Panc1 (cell line): ENCODE data around the gene EHBP1. TPM values are rescaled to one million over a fixed set of nuclear protein-coding genes. Genes with fewer than 3 reads are reported as not detected.

Source experiments
- ATAC-seq: fragments of 200-7000 bp; cut with Tn5 transposase; 2 replicates; pipeline ENCODE4 v1.9.1; 2020; ENCODE audit warnings: mild to moderate bottlenecking, moderate library complexity
- BruUV-seq: library from RNA; stranded (reverse); fragments of 400-500 nt; replicated peaks from 2 replicates; lab custom pipeline; 2021; lab: Mats Ljungman, UMichigan
- CTCF ChIA-PET: fragments of 300-600 bp; sonication (Branson Sonifier 250); formaldehyde crosslinking; loops from one replicate; lab custom pipeline; 2022; ENCODE audit warnings: antibody characterized with exemption; lab: Charles Lee
- POLR2A ChIA-PET: fragments of 300-600 bp; sonication (Branson Sonifier 250); formaldehyde crosslinking; loops from one replicate; lab custom pipeline; 2022; ENCODE audit warnings: antibody characterized with exemption; lab: Charles Lee
- DNase-seq: peaks from one replicate; pipeline ENCODE4 v3.0.0-alpha.2; 2010; ENCODE audit warnings: low read depth, low spot score
- H3K27ac ChIP-seq: 2 replicates; pipeline ENCODE4 v1.5.1; 2011; ENCODE audit warnings: mild to moderate bottlenecking, low read length, inconsistent platforms
- H3K27me3 ChIP-seq: fragments of 200-500 bp; sonication (Bioruptor generic); 2 replicates; pipeline ENCODE4 v1.6.0; 2014; ENCODE audit warnings: low read length, inconsistent platforms; ENCODE audit not compliant: control insufficient read depth, insufficient read depth
- H3K36me3 ChIP-seq: fragments of 200-500 bp; sonication (Bioruptor generic); 2 replicates; pipeline ENCODE4 v1.5.1; 2014; ENCODE audit warnings: inconsistent platforms, mild to moderate bottlenecking, low read length, moderate library complexity; ENCODE audit not compliant: control insufficient read depth, insufficient read depth
- H3K4me1 ChIP-seq: 2 replicates; pipeline ENCODE4 v1.5.1; 2011; ENCODE audit warnings: inconsistent platforms, mild to moderate bottlenecking, low read length, moderate library complexity; ENCODE audit not compliant: control insufficient read depth, insufficient read depth
- H3K4me3 ChIP-seq, 2 experiments: 2 replicates each; pipeline ENCODE4 v1.5.1; 2011 to 2012; ENCODE audit warnings: low read depth in 2 of 2, low read length in 2 of 2, mild to moderate bottlenecking in 2 of 2, inconsistent platforms in 1 of 2, moderate library complexity in 1 of 2
- H3K9me3 ChIP-seq: fragments of 200-500 bp; sonication (Bioruptor generic); 2 replicates; pipeline ENCODE4 v1.5.1; 2014; ENCODE audit warnings: low read depth, mild to moderate bottlenecking, inconsistent platforms, low read length, moderate library complexity; ENCODE audit not compliant: control insufficient read depth, insufficient read depth
- CTCF ChIP-seq: fragments of 450-650 bp; IDR thresholded peaks from 2 replicates; pipeline ENCODE4 v1.5.1; 2017; ENCODE audit warnings: mild to moderate bottlenecking
- POLR2AphosphoS5 ChIP-seq: IDR thresholded peaks from 2 replicates; pipeline ENCODE4 v1.6.1; 2012; ENCODE audit warnings: mild to moderate bottlenecking, low read depth, low read length, moderate library complexity
- REST ChIP-seq, 2 experiments: IDR thresholded peaks; 2 replicates each; pipeline ENCODE4 v1.6.1; 2011 to 2012; ENCODE audit warnings: low read depth in 2 of 2, control low read depth in 1 of 2, low read length in 1 of 2, mild to moderate bottlenecking in 1 of 2, moderate library complexity in 1 of 2; ENCODE audit not compliant: insufficient read depth in 1 of 2
- SIN3A ChIP-seq: IDR thresholded peaks from 2 replicates; pipeline ENCODE4 v1.6.1; 2012; ENCODE audit warnings: low read depth, mild to moderate bottlenecking, low read length, moderate library complexity, borderline replicate concordance; ENCODE audit not compliant: insufficient read depth
- TCF7L2 ChIP-seq: IDR thresholded peaks from 2 replicates; pipeline ENCODE4 v1.6.1; 2011; ENCODE audit warnings: mild to moderate bottlenecking, low read depth, low read length, inconsistent platforms
- in situ Hi-C: cut with HindIII; loops from 2 replicates; pipeline ENCODE4 v1.10.0; 2016; ENCODE audit warnings: low sequenced_read_pairs, low pct_unique_long_range_greater_than_20kb
- intact Hi-C: fragments of 100-400 bp; cut with micrococcal nuclease; formaldehyde crosslinking; loops from one replicate; pipeline ENCODE4 v1.10.0; 2022; ENCODE audit not compliant: unreplicated experiment
- total RNA-seq: library from RNA; stranded (reverse); gene quantifications from one replicate; pipeline ENCODE4 v1.2.1, GENCODE V29; 2021; ENCODE audit not compliant: unreplicated experiment

EHBP1 gene
- total RNA-seq, 1 experiment from 2014 or later, result 46.1 TPM

GRCh38 chr2:62688771-62689170, 16.7 kb upstream of the EHBP1 start:
- Histone ChIP-seq H3K9me3 (no peaks in the 10 kb centered on the region), H3K4me1 (no peaks in the 10 kb centered on the region), H3K4me3 (no peak overlapping the region), H3K27me3 (peaks cover 9% of the 10 kb centered on the region), H3K27ac (no peak overlapping the region), H3K36me3 (no peaks in the 10 kb centered on the region)
- intact Hi-C loops (no loop called here), in situ Hi-C loops (no loop called here)
- ChIA-PET POLR2A (no interaction called here), CTCF (no interaction called here)
- TF ChIP-seq POLR2AphosphoS5 (no peak), REST (IDR thresholded peaks at IDR 0.05; ENCODE audit: insufficient read depth in 1 of 2, low read depth in 2 of 2, low read length in 1 of 2) (no peak), SIN3A (no peak), CTCF (no peak), TCF7L2 (no peak)
- BruUV-seq, result no TSS peak
- ATAC-seq, result no peak
- no peak for DNase-seq

- ChIA-PET CTCF (no interaction called here), POLR2A (no interaction called here)
- H3K4me1 ChIP-seq, result no peaks in the 10 kb centered on the region
- ATAC-seq (no peak), DNase-seq (no peak)
- peaks cover 4% of the 10 kb centered on the region; the same call in 1 of the 2 replicates for H3K27me3 ChIP-seq
- in situ Hi-C loops (no loop called here), intact Hi-C loops (no loop called here)
- TF ChIP-seq TCF7L2 (no peak), SIN3A (no peak), CTCF (no peak), REST (IDR thresholded peaks at IDR 0.05; ENCODE audit: insufficient read depth in 1 of 2, low read depth in 2 of 2, low read length in 1 of 2) (no peak), POLR2AphosphoS5 (no peak)
- BruUV-seq, result no TSS peak
- no peak overlapping the region for H3K4me3 ChIP-seq
- H3K27ac ChIP-seq, result no peak overlapping the region
- H3K9me3 ChIP-seq, result no peaks in the 10 kb centered on the region
- no peaks in the 10 kb centered on the region for H3K36me3 ChIP-seq
These were observed 14.3 kb upstream of the EHBP1 start for GRCh38 chr2:62691186-62691585.
